Stimulated activated CD8-positive, alpha-beta memory T cell treated with anti-CD3 and anti-CD28 coated beads, Interleukin-4, amount 100 ng/mL, for 24 hours (primary cell): ENCODE results near the gene CAMTA1.

Source experiments
- DNase-seq: peaks from one replicate; pipeline ENCODE4 v3.0.0-alpha.2; 2020; ENCODE audit warnings: low read depth

CAMTA1 gene

DNA sequence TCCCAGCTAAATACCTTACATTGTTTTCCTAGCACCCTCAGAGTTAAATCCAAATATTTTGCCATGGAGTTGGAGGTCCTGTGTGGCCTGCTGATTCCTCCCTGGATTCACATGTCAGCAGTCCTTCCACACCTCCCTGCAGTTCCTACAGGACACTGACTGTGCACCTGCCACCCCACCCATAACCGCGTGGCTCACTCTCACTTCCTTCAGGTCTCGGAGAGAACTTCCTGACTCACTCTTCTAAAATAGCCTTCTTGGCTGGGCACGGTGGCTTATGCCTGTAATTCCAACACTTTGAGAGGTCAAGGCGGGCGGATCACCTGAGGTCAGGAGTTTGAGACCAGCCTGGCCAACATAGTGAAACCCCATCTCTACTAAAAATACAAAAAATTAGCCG is 8.4 kb upstream of the CAMTA1 start:
- no peak for DNase-seq

DNA sequence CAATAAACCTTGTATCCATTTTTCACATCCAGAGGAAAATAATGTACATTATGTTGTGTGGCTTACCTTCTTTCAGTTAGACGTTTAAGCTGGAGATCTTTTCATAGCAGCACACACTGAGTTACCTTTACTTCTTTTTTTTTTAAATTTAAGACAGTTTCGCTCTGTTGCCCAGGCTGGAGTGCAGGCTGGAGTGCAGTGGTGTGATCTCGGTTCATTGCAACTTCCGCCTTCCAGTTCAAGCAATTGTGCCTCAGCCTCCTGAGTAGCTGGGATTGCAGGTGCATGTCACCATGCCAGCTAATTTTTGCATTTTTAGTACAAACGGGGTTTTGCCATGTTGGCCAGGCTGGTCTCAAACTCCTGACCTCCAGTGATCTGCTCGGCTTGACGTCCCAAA is 7.4 kb upstream of the CAMTA1 start:
- no peak for DNase-seq

GRCh38 chr1:6779089-6779805 is 6.0 kb upstream of the CAMTA1 start:
- DNase-seq, result no peak

GRCh38 chr1:6782151-6782550 is 3.1 kb upstream of the CAMTA1 start:
- DNase-seq, result no peak

GRCh38 chr1:6783221-6783620 is 2.0 kb upstream of the CAMTA1 start:
- DNase-seq, result no peak

DNA sequence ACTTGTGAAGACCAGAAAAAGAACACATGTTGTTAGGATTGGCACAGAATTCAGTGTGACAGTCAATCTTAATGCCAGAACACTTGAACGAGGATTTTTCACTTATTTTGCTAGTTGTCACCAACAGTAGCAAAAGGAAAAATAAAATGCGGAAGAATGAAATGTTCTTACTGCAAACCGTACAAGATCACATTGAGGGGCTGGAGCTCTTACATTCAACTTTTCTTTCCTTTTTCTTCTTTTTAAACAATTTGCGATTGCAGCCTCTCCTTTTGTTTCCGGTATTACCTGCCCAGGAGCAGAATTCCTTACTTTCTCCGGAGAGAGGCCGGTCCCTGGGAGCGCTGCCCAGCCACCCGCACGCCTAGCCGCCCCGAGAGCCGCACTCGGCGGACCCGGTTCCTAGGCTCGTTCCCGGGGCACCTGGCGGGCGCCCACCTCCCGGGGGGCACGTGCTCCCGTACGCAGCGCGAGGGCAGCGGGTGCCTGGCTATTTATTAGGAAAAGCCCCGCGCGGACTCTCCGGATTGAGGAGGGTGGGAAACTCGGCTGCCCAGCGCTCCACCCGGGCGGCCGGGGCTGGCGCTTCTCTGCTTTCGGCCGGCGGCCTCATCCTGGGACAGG is 1.2 kb upstream of the CAMTA1 start:
- no peak for DNase-seq

DNA sequence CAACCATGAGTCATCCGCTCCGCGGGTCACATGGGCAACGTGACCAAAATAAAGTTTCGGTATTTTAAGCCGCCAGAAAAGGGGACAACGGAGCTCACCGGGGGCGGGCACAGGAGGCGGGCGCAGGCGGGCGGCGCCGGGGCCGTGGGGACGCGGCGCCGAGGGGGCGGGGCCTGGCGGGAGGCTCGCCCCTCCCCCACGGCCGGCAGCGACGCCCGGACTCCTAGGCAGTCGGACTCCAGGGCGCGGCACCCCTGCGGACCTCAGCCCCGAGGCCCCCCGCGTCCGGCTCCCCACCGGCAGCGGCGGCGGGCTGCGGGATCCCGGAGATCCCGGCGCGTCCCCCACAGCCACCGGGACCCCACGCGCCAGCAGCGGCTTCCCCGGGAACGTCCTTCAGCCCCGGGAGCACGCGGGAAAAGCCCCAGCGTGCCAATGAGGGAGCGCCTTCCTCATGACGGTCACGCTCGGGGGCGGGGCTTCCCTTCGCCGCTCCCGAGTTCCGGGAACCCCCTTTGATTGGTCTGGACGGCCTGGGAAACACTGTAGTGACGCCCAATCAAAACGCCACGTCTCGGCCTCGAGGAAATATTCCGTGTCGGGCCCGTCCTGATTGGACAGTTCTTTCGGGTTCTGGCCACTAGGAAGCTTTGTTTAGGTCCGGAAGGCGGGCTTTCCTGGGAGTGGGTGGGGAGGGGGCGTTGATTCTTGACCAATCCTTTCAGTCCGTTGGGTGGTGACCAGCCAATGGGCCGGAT is 515 bp upstream of the CAMTA1 start:
- DNase-seq, result peak; percentile 98

DNA sequence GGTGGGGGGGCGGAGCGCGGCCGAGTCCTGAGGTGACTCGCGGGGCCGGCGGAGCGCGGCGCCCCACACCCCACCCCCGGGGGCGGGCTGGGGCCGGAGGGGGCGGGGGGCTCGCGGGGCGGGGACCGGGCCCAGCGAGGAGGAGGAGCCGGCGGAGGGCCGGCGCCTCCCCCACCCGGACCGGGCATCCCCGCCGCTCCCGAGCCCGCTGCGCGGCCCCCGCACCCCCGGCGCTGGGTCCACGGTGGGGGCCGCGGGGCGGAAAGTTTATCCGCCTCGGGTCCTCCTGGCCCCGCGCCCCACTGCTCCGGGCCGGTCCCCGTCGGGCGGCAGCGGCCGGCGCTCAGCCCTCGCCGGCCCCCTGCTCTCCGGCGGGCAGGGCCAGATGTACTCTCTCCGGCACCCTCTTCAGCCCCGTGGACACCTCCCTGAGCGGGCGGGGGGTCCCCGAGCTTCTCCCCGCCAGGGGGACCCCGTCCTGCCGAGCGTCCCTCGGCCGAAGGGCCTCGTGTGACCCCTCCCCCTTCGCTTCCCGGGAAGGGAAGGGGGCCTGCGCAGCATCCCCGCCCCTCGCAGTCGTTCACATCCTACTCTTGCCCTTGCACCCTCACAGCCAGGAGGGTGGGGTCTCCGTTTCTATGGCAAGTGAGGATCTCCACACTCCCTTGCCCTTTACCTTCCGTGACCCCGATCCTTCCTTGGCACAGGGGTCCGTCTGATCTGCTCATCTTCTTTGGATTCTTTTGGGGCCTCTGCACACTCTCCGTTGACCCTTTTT is 663 bp downstream of the CAMTA1 start:
- DNase-seq, result peak; percentile 37

- DNase-seq, result no peak
Measured at GRCh38 chr1:6788946-6789345, 3.7 kb downstream of the CAMTA1 start.

DNA sequence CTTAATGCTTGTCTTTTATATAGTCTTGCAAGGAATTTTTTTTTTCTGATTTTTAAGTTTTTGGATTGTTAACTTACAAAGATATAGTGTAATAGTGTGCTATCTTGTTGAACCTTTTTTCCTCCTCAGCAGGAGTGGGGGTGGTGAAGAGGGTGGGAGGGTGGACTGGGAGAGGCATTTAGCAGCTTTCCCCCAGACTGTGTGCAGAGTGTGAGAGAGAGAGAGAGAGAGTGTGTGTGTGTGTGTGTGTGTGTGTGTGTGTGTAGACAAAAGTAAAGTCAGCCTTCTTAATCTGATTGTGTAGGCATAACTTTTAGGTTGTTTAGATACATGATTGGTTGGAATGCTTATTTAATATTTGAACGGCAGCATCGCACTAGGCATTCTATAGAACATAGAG is 4.9 kb downstream of the CAMTA1 start:
- DNase-seq, result no peak

DNA sequence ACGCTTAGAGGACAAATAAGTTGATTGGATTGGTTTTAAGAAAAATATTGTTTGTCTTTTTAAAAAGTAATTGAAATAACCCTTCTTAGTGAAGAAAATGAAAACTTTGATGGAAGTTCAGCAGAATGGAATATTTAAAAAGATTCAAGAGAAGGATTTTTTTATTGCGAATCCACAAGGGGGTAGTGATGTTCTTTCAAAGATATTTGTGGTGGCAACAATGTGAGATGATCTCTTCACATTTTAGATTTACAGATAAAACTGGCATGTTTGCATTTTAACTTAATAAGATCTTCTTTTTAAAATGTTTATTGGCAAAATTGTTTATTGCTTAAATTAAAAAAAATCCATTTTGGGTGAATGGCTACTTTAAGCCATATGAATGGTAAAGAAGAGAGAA is 8.9 kb downstream of the CAMTA1 start:
- no peak for DNase-seq

GRCh38 chr1:6795203-6795602 is 9.9 kb downstream of the CAMTA1 start:
- DNase-seq, result no peak

DNA sequence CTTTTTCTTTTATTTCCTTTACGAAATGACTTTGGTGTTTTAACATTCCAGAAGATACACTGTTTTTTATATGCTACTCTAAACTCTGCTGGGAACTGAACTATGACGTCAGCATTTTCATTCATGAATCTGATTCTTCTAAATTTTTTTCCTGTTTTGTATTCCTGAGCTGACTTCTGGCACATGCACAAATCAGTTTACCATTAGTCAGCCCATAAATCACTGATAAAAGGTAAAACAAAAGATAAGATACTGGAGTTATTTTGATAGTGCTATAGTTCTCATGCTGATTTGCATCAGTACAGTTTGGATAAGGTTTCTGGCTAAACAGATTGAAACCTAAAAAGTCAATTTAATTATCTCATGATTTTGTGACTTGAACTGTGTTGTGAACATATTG is 10.4 kb downstream of the CAMTA1 start:
- DNase-seq, result no peak

- DNase-seq, result no peak
Measured at GRCh38 chr1:6796095-6796494, 10.8 kb downstream of the CAMTA1 start.

DNA sequence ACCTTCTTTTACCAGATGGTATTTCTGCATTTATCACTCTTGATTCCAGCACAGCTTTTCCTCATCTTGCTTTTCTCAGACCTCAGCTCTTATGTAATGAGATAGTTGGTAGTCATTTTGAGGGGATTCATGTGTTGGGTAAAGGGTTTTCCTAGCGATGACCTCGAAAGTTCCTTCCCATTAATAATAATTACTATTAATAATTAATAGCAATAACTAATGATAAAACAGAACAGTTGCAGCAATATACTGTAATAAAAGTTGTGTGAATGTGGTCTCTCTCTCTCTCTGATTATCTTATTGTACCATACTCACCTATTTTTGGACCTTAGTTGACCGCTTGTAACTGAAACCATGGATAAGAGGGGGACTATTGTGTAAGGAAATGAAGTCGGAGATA is 14.2 kb downstream of the CAMTA1 start:
- DNase-seq, result no peak

DNA sequence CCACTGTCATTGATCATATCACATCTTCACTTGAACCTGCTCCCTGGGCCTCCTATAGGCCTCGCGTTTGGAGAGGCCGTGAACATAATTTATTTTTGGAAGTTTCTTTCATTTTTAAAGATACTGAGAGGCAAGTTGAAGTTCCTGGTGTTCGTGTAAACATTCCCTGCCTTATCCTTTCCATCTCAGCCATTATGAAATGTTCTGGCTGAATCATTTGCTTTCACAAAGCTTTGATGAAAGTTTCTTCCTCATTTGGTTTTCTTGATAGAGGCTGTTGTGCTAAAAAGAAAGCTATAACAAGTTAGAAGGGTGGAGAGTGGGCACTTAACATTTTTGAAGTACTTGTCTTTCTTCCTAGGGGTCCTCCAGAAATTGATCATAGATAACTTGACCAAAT is 15.5 kb downstream of the CAMTA1 start:
- no peak for DNase-seq

DNA sequence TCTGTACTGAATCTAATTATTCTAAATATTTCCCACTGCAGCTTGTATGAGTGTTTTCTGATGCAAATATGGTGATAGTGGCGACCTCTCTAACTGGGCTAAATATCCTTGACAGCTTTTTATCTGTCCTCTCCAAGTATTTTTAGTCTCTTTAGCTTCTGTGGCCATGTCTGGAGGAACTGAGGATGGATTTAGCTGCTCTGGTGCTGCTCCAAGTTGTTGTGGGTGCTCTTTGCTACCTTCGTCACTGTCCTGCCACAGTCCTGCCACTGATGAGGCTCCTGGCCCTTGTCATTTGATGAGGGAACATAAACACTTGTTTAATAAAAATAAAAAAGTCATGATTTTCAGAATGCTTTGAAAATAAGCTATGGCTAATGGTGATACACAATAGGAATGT is 15.9 kb downstream of the CAMTA1 start:
- DNase-seq, result no peak

DNA sequence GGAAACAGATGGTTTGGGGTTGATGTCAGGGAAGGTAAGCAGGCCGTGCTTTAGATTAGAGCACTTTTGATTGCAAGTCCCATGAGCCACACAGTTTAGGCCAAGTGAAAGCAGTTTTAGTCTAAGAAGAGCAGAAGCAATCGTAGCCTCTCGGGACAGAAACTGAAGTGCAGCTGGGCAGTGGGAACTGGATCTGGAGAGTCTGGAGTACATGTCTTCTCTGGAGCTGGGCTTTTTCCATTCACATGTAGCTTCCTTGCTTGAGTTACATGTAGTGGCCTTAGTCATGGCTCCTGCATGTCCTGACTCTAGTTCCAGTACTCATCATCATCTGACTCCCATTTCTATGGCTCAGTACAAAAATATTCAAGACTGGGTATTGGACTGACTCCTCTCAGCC is 16.7 kb downstream of the CAMTA1 start:
- DNase-seq, result no peak

DNA sequence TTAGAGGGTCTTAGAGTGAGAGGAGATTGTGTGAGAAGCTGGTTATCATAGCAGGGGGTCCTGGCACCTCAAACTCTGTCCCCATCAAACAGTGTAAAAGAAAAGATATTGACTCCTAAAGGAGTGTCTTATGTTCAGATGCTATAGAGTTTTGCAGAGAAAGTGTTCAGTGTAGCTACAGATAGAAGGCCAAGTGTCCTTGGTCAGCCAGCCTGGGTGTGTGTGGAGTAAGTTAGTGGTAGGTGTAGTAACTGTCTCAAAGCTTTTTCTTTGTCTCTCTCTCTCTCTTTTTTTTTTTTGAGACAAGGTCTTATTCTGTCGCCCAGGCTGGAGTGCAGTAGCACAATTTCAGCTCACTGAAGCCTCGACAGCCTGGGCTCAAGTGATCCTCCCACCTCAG is 17.2 kb downstream of the CAMTA1 start:
- no peak for DNase-seq

DNA sequence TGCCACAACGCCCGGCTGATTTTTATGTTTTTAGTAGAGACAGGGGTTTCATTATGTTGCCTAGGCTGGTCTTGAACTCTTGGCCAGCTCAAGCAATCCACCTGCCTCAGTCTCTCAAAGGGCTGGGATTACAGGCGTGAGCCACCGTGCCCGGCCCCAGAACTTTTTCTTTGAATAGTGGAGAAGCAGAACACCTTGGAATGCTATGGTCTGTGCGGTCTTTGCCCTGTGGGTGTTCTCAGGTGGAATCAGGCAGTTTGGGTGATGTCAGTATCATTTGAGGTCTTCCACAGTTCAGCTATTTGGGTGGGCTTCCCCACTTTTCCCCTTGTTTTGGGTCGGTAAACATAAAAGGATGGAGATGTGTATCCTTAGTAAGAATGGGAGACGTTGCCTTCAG is 17.6 kb downstream of the CAMTA1 start:
- DNase-seq, result no peak

DNA sequence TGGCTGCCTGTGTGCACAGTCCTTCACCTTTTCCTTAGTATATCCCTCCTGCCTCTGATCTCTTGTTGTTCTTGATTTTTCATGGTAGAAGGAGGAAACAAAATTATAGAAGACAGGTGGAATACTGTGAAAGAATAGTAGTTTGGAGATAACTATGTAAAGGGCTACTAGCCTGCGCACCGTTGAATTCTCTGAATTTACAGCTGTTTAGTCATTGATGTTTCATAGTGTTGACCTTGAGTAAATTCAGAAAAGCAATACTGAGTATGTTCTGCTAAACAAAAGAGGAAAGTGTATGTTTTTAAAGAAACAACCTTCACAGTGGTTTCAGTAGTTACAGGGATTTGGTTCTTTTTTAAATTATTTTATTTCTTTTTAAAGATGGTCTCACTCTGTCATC is 18.1 kb downstream of the CAMTA1 start:
- DNase-seq, result no peak

DNA sequence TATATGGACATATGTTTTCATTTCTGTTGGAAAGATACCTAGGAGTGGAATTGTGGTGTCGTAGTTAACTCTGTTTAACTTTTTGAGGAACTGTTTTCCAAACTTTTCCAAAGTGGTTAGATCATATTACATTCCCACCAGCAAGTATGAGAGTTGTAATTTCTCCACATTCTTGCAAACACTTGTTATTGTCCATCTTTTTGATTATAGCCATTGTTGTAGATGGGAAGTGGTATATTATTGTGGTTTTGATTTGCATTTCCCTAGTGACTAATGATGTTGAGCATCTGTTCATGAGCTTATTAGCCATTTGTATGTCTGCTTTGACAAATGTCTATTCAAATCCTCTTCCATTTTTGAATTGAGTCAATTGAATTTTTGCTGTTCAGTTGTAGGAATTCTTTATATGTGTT is 19.8 kb downstream of the CAMTA1 start:
- DNase-seq, result no peak

DNA sequence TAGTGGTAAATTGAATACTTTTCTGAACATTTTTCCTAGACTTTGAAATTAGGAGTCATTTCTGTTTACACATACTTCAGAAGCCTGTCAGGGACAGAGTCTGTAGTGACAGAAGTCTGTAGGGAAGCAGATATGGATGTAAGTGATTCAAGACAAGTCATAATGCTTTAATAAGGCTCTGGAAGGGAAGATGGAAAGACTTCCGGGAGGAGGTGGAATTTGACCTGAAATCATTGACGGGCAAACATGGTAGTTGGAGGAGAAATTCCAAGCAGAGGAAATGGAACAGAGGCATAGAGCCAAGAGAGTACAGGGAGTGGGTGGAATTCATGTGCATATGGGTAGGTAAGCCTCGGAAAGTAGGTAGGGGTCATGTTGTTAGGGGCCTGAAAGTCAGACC is 22.5 kb downstream of the CAMTA1 start:
- DNase-seq, result no peak
